ENCODE data around the gene C1orf21.

The C1orf21 gene

GRCh38 chr1:184553845-184554244, 167.0 kb downstream of the C1orf21 start:
- no peak for DNase-seq (ENCODE audit: low read depth in 2 of 2, low spot score in 1 of 2)

- no peak for DNase-seq (ENCODE audit: low read depth in 2 of 2, low spot score in 1 of 2)
Measured at GRCh38 chr1:184555665-184556641, 169.1 kb downstream of the C1orf21 start.

GRCh38 chr1:184556665-184557064, 169.8 kb downstream of the C1orf21 start:
- DNase-seq (ENCODE audit: low read depth in 2 of 2, low spot score in 1 of 2), result no peak

GRCh38 chr1:184557423-184558347, 170.9 kb downstream of the C1orf21 start:
- DNase-seq (ENCODE audit: low read depth in 2 of 2, low spot score in 1 of 2), result no peak

GRCh38 chr1:184558691-184559090, 171.9 kb downstream of the C1orf21 start:
- no peak for DNase-seq (ENCODE audit: low read depth in 2 of 2, low spot score in 1 of 2)

GRCh38 chr1:184559117-184559713, 172.4 kb downstream of the C1orf21 start:
- no peak for DNase-seq (ENCODE audit: low read depth in 2 of 2, low spot score in 1 of 2)

- DNase-seq (ENCODE audit: low read depth in 2 of 2, low spot score in 1 of 2), result no peak
Measured at GRCh38 chr1:184562806-184563205, 176.0 kb downstream of the C1orf21 start.

- no peak for DNase-seq (ENCODE audit: low read depth in 2 of 2, low spot score in 1 of 2)
Measured at GRCh38 chr1:184563308-184563707, 176.5 kb downstream of the C1orf21 start.

GRCh38 chr1:184567009-184567408, 180.2 kb downstream of the C1orf21 start:
- DNase-seq (ENCODE audit: low read depth in 2 of 2, low spot score in 1 of 2), result no peak

GRCh38 chr1:184567637-184568036, 180.8 kb downstream of the C1orf21 start:
- no peak for DNase-seq (ENCODE audit: low read depth in 2 of 2, low spot score in 1 of 2)

- DNase-seq (ENCODE audit: low read depth in 2 of 2, low spot score in 1 of 2), result no peak
Measured at GRCh38 chr1:184568148-184568547, 181.3 kb downstream of the C1orf21 start.

GRCh38 chr1:184569106-184569505, 182.3 kb downstream of the C1orf21 start:
- no peak for DNase-seq (ENCODE audit: low read depth in 2 of 2, low spot score in 1 of 2)

- no peak for DNase-seq (ENCODE audit: low read depth in 2 of 2, low spot score in 1 of 2)
Measured at GRCh38 chr1:184574588-184574987, 187.8 kb downstream of the C1orf21 start.

- DNase-seq (ENCODE audit: low read depth in 2 of 2, low spot score in 1 of 2), result no peak
Measured at GRCh38 chr1:184576822-184577221, 190.0 kb downstream of the C1orf21 start.

- DNase-seq (ENCODE audit: low read depth in 2 of 2, low spot score in 1 of 2), result no peak
Measured at GRCh38 chr1:184577319-184577718, 190.5 kb downstream of the C1orf21 start.

- DNase-seq (ENCODE audit: low read depth in 2 of 2, low spot score in 1 of 2), result no peak
Measured at GRCh38 chr1:184582411-184582810, 195.6 kb downstream of the C1orf21 start.

- no peak for DNase-seq (ENCODE audit: low read depth in 2 of 2, low spot score in 1 of 2)
Measured at GRCh38 chr1:184583849-184584248, 197.0 kb downstream of the C1orf21 start.

GRCh38 chr1:184588701-184589100, 201.9 kb downstream of the C1orf21 start:
- DNase-seq (ENCODE audit: low read depth in 2 of 2, low spot score in 1 of 2), result no peak

- DNase-seq (ENCODE audit: low read depth in 2 of 2, low spot score in 1 of 2), result no peak
Measured at GRCh38 chr1:184590163-184590750, 203.4 kb downstream of the C1orf21 start.

- no peak for DNase-seq (ENCODE audit: low read depth in 2 of 2, low spot score in 1 of 2)
Measured at GRCh38 chr1:184593597-184593996, 206.8 kb downstream of the C1orf21 start.

- no peak for DNase-seq (ENCODE audit: low read depth in 2 of 2, low spot score in 1 of 2)
Measured at GRCh38 chr1:184595596-184595995, 208.8 kb downstream of the C1orf21 start.

Measured in stimulated activated CD8-positive, alpha-beta memory T cell treated with anti-CD3 and anti-CD28 coated beads, Interleukin-4, amount 100 ng/mL, for 4 hours (primary cell).